GM19025 (cell line): ENCODE data around the gene FBXO42.

Experiments
- ATAC-seq: cut with Tn5 transposase; IDR thresholded peaks from one replicate; pipeline ENCODE4 v1.9.1; 2021; ENCODE audit warnings: mild to moderate bottlenecking, low read depth, moderate library complexity; ENCODE audit not compliant: unreplicated experiment

FBXO42 gene

DNA sequence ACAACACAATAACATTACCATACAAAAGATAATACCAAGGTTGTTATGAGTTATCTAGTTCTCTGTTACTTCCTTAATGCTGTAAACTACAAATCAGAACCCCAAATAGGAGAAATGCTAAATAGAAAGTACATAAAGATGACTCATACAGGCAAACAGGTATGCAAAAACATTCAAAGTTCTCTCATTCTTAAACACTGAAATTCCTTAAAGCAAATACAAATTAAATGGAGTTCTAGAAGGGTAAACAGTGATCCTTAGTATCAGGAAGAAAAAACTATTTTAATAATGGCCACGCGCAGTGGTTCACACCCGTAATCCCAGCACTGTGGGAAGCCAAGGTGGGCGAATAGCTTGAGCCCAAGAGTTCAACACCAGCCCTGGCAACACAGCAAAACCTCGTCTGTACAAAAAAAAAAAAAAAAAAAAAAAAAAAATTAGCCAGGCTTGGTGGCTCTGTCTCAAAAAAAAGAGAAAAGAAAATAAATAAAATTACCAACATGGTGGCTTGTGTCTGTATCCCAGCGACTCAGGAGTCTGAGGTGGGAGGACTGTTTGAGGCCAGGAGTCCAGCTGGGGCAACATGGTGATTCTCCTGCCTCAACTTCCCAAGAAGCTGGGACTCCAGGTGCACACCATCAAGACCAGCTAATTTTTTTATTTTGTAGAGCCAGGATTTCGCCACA lies 17.5 kb downstream of the FBXO42 start:
- no peak for ATAC-seq

DNA sequence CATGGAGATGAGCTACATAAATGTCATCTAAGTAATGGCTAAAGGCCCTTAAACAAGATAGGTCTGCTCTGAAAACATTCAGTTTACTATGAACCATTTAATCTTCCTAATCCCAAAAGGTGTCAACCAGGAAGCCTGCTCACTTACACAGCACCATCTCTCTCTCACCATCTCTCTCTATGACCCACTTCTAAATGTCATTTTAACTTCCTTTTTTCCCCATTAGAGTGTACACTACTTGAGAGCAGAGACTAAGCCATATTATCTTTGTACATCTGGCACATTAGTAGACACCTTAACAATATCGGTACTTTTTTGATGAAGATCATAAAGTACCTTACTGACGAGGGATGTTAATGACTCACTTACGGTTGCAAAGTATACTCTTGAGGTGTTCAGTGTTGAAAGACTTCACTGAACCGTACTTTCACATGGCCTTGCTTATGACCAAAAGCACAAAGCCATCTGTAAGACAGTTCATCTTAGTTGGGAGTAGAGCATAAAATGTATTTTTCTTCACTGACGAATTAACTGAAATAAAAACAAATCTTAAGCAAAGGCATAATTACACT lies 25.4 kb downstream of the FBXO42 start:
- no peak for ATAC-seq

DNA sequence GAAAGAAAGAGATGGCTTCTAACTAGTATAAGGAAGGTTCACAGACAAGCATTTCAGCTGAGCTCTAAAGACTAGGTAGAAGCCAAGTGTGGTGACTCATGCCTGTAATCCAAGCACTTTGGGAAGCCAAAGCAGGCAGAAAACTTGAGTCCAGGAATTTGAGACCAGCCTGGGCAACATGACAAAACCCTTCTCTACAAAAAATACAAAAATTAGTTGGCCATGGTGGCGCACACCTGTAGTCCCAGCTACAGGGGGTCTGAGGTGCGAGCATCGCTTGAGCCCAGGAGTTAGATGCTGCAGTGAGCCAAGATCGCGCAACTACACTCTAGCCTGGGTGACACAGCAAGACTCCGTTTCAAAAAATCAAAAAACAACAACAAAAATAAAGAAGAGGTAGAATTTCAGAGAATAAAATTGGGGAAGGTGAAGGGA lies 27.8 kb downstream of the FBXO42 start:
- ATAC-seq, result no peak

DNA sequence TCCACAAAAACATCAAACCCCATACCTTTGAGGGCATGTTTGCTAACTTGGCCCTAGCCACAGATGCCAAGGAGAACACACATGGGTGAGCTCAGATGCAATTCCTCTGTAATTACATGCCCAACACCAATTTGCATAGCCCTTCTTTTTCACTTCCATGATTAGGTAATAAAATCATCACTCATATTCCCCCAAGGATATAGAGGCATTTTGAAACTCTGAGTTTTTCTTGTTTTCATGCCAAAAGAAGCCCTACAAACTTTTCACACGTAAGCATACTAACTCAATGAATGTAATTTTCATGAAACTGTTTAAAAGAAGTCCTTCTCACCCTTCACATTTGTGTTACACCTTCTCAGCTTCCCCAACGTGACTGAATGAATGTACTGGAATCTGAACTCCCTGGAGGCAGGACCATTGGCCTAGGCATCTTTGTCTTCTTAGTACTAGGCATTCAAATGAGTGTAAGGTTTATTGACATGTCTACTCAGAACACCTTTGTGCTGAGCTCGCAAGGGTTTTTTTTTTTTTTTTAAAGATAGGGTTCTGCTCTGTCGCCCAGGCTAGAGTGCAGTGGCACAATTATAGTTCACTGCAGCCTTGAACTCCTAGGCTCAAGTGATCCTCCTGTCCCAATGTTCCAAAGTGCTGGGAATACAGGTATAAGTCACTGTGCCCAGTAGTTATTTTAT lies 31.0 kb downstream of the FBXO42 start:
- no peak for ATAC-seq

DNA sequence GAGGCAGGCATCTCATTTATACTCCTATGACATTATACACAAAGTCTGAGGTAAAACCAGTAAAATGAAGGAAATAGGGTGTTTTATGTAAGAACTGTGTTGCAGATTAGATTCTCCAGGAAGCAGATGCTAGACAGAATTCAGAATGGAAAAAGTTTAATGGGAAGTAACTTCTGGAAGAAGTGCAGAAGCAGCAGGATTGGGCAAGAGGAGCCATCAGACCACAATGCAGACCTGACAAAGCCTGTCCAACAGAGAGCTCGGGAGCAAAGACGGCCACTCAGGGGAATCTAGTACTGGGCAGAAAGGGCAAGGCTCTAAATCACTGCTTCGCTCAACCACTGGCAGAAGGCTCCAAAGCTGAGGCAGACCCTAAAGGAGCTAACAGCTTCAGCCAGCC lies 33.7 kb downstream of the FBXO42 start:
- no peak for ATAC-seq

DNA sequence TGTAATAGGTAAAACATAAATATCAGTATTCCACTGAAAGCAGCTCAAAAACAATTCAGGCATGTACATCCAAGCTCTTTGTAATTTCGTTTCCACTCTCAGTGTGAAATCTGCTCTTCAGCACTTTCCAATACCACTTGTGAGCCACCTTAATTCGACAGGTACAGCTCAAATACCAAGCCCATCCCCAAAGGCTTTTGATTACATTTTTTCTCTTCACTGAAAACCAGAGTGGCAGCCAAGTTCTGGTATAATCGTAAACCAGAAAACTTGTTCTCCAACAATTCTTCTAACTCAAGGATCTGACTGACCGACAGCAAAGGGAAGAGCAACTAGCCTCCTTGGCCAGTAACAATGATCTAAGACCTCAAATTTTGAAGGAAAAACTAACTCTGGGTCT lies 36.8 kb downstream of the FBXO42 start:
- ATAC-seq, result no peak

DNA sequence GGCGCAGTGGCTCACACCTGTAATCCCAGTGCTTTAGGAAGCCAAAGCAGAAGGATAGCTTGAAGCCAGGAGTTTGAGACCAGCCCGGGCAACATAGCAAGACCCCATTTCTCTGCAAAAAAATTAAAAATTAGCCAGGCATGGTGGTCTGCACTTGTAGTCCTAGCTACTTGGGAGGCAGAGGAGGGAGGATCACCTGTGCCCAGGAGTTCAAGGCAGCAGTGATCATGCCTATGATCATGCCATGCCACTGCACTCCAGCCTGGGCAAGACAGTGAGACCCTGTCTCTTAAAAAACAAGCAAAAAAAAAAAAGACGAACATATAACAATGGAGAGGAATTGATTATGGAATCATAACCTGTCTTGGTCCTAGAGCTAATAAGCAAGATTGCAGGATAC lies 45.1 kb downstream of the FBXO42 start:
- ATAC-seq, result no peak

DNA sequence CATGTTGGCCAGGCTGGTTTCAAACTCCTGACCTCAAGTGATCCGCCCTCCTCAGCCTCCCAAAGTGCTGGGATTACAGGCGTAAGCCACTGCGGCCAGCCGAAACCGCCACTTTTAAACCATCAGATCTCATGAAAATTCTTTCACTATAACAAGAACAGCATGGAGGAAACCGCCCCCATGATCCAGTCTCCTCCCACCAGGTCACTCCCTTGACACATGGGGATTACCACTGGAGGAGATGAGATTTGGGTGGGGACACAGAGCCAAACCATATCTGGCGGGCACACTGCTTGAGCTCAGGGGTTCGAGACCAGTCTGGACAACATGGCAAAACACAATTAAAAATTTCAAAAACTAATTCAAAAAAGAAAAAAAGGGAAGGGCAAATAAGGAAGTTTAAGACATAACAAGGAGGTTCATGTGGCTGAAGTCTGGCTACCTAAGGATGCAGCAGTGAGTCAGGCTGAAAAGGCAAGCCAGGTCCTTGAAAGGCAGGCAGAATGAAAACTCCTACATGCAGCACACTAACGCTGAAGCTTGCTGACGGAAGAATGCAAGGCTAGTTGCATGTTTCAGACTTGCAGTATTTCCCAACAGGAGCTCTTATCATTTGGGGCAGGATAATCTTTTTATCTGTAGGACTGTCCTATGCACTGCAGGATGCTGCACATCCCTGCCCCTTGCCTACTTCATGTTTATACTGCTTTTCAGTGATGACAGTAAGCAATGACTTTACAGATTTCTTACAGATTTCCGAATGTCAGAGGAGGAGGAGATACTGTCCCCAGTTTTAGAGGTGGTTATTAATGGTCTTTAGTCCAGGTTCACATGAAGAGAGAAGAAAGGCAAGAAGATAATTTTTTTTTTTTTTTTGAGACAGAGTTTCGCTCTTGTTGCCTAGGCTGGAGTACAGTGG lies 49.3 kb downstream of the FBXO42 start:
- ATAC-seq, result no peak

DNA sequence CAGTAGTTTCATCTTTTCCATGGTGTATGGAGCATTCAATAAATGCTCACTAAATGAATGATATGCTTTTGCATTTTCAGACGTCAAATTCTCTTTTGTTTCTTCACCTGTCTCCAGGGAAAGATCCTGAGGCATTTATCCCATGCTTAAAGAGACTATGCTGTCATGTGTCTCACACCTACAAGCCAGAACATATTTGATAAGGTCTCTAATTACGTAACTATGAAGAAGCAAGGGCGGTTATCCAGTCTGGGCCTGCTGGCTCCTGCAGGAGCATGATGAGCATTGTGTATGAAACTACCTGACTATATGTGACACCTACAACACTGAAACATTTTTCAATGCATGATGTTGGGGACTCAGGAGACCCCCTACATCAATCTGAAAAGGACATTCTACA lies 51.8 kb downstream of the FBXO42 start:
- ATAC-seq, result no peak

DNA sequence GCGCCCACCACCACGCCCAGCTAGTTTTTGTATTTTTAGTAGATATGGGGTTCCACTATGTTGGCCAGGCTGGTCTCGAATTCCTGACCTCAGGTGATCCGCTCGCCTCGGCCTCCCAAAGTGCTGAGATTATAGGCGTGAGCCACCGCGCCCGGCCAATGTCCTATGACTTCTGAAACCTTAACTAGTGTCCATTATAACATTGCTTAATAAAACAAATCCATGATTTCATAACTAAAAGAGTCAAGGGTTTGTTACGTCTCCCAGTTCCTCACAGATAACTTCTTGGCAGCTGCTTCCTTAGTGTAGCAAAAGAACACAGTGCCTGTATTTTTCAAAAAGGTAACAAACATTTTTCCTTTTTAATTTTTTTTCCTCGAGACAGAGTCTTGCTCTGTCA lies 53.6 kb downstream of the FBXO42 start:
- ATAC-seq, result no peak

DNA sequence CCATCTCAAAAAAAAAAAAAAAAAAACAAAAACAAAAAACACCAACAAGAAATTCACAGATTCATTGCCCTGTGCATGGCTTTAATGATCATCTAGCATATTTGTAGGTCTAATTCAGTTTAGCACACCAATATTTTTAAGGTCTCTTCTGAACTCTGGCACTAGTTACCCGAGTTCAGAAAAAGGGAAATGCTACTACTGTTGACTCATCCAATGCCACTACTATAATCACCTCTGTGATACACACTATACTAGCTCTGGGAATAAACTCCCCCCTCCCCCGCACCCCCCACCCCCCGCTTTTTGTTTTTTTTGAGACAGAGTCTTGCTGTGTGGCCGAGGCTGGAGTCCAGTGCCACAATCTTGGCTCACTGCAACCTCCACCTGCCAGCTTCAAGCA lies 55.6 kb downstream of the FBXO42 start:
- no peak for ATAC-seq

DNA sequence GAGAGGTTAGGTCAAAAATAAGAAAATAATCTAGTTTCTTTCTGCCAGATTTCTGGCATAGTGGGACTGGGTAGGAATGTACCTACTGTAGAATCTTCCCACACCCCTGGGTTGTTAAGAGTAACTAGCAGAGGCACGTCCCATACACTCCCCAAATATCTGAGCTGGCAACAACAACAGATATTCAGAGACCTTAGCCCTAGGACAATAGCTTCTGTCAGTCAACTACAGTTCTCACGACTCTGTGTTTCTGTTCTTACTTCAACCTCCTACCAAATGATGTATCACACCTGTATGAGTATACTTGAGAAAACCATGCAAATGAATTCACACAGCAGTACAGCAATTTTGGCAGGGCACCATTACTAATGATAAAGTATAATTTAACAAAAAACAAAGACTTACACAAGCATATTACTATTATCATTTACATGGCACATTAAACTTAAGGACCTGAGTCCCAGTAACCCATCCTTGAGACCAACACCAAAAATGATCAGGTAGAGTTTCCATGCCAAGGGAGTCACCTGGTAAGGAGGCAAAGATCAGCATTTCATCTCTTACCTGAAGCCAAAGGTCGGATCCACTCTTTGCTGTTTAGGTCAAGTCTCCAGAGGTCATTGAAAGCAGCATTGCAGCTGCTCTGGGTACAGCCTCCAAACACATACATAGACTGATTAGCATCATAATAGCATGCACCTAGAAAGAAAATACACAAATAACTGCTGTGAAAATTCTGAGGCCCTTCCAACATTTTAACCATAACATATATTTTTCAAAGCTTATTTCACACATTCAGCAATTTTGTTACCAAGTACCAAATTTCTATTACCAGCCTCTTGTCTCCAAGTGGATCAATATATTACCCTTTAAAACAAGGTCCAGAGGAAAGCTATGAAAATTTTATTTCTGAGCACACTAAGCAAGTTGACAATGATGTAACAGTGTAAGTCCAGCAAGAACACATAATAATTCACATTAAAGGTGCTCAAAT lies 57.8 kb downstream of the FBXO42 start:
- ATAC-seq, result no peak

DNA sequence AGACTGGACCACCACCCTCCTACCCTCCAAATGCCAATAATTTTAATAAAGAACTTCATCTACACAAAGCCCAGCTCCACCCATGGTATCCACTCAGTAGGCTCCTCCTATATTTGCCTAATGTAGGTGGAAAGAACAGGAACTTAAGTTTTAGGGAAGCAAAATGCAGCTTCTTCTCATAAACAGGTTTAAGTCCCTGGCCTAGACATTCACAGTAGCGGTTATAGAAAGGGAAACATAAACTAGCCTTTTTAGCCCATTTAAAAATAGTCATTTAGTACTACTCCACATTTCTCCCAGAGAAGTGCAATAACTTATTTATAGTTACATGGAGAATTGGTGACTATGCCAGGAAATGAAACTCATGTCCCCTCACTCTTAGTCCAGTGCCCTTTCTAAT lies 58.7 kb downstream of the FBXO42 start:
- no peak for ATAC-seq

DNA sequence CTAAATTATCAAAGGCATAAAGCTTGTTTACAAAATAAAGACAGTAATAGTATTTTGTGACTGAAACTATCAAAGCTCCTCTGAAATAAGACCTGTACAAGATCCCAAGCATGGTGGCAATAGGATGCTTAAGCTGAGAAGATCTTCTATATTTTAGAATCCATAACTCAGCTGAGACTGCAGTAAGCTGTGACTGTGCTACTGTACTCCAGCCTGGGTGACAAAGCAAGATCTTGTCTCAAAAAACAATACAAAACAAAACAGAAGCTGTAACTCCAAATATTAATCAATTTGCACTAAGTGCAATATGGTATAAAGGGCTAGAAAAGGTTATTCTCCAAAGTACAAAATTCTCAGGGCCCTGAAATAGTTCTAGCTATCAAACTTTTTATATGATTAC lies 59.5 kb downstream of the FBXO42 start:
- ATAC-seq, result no peak

DNA sequence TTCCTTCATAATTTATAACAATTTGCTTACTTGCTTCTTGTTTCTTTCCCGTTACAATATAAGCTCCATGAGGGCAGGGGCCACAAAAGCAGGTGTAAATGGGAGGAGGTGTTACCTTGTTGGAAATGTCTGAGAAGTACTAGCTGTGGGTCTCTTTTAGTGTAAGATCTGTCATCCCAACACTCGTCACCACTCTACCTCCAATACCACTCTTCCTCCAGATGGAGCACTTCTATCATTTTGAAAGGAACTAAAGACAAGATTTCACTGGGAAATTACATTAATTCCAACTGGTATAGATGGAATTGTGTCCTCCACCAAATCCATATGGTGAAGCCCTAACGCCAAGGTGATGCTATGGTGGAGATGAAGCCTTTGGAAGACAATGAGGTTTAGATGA lies 62.3 kb downstream of the FBXO42 start:
- ATAC-seq, result no peak

DNA sequence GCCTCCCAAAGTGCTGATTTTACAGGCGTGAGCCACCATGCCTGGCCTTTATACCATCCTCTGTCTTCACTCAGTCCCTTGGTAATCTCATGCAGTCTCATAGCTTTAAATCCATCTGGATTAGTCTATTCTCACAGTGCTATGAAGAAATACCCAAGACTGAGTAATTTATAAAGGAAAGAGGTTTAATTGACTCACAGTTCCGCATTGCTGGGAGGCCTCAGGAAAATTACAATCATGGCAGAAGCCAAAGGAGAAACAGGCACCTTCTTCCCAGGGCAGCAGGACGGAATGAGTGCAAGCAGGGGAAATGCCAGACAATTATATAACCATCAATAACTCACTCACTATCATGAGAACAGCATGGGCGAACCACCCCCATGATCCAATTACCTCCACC lies 66.2 kb downstream of the FBXO42 start:
- ATAC-seq, result no peak

DNA sequence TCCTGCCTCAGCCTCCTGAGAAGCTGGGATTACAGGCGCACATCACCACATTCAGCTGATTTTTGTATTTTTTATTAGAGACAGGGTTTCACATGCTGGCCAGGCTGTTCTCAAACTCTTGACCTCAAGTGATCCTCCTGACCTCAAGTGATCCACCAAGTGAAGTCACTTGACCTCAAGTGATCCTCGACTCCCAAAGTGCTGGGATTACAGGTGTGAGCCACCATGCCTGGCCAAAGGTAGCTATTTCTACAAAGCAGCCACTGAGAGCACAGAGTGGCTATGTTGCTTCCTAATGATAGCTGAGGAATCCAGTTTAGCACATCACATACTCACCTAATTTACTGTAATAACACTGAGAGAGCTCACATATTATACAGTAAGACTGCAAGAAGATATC lies 70.5 kb downstream of the FBXO42 start:
- ATAC-seq, result no peak

DNA sequence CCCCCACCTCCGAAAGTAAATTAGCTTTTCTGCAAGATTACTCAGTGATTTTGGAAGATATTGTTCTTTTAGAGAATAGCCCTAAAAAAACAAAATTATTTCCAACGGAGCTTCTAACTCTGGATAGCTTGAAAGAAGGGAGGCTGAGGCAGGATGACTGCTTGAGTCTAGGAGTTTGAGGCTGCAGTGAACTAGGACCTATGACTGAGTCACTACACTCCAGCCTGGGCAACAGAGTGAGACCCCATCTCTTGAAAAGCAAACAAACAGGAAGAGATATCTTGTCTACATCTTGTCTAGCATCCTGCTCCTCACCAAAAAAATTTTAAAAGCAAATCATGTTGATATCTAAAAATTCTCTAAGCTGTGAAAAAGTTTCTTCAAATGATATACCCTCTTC lies 73.1 kb downstream of the FBXO42 start:
- ATAC-seq, result no peak

DNA sequence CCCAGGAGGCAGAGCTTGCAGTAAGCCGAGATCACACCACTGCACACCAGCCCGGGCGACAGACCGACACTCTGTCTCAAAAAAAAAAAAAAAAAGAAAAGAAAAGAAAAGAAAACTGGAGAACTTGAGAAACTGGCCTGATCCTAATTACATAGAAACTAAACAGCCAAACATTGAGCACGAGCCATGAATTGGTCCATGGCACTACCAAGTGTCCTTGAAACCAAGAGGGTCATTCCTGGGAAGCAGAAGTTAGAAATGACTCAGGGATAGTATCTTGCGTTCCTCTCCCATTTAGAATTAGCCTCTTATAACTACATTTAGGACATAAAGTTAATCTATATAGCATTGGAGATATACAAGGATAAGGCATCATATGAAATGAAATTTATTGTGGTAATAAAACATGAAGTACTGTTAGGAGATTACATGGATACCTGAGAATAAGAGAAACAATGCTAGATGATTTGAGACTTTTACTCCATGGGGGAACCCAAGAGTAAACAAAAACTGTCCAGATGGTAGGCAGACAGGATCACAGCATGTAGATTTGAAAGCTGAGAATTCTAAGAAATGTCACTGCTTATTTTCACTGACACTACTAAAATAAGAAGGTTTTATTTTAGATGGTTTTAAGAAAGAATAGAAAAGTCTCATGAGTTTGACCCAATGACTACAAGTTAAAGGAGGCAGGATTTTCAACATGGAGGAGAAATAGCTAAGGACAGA lies 75.8 kb downstream of the FBXO42 start:
- ATAC-seq, result no peak
